ENCODE data around the gene PCDH15. TPM values are rescaled to one million over a fixed set of nuclear protein-coding genes. Genes with fewer than 3 reads are reported as not detected.

The PCDH15 gene
- total RNA-seq, 4 donors from 2014 or later = 0.32 TPM; not detected in 3

GRCh38 chr10:54124209-54124885 lies 676.7 kb downstream of the PCDH15 start:
- no peak for ATAC-seq (ENCODE audit: low FRiP score)
- no peak for DNase-seq (ENCODE audit: low spot score)
- no peak for TF ChIP-seq CTCF (IDR thresholded peaks at IDR 0.05)

GRCh38 chr10:54120806-54121205 lies 680.2 kb downstream of the PCDH15 start:
- ATAC-seq (ENCODE audit: low FRiP score) = no peak
- TF ChIP-seq CTCF (IDR thresholded peaks at IDR 0.05) = no peak
- no peak for DNase-seq (ENCODE audit: low spot score)

- DNase-seq (ENCODE audit: low spot score) (no peak), ATAC-seq (ENCODE audit: low FRiP score) (no peak)
- TF ChIP-seq CTCF (IDR thresholded peaks at IDR 0.05) = no peak
These were observed 692.1 kb downstream of the PCDH15 start for GRCh38 chr10:54108961-54109360.

- ATAC-seq (ENCODE audit: low FRiP score) (no peak), DNase-seq (ENCODE audit: low spot score) (no peak)
- no peak for TF ChIP-seq CTCF (IDR thresholded peaks at IDR 0.05)
These were observed 704.1 kb downstream of the PCDH15 start for GRCh38 chr10:54096892-54097291.

GRCh38 chr10:54094321-54094720 lies 706.7 kb downstream of the PCDH15 start:
- DNase-seq (ENCODE audit: low spot score) (no peak), ATAC-seq (ENCODE audit: low FRiP score) (no peak)
- TF ChIP-seq CTCF (IDR thresholded peaks at IDR 0.05) = no peak

GRCh38 chr10:54091237-54091636 lies 709.8 kb downstream of the PCDH15 start:
- DNase-seq (ENCODE audit: low spot score) = no peak
- ATAC-seq (ENCODE audit: low FRiP score) = no peak
- no peak for TF ChIP-seq CTCF (IDR thresholded peaks at IDR 0.05)

GRCh38 chr10:54081950-54082349 lies 719.1 kb downstream of the PCDH15 start:
- ATAC-seq (ENCODE audit: low FRiP score) = no peak
- DNase-seq (ENCODE audit: low spot score) = no peak
- no peak for TF ChIP-seq CTCF (IDR thresholded peaks at IDR 0.05)

Data from omental fat pad (tissue), 4 donors.